ENCODE data around the gene WWOX. TPM values are rescaled to one million over a fixed set of nuclear protein-coding genes. Genes with fewer than 3 reads are reported as not detected.
"Not testable (repeated sequence)": the region's sequence is repeated elsewhere in the genome, so short reads cannot be mapped to it uniquely, and the experiment has no call there.

WWOX gene
- polyA plus RNA-seq, 1 donor (not counting 4 experiments of a cell fraction or from before 2014, with no cell fraction given): 5.1 TPM

DNA sequence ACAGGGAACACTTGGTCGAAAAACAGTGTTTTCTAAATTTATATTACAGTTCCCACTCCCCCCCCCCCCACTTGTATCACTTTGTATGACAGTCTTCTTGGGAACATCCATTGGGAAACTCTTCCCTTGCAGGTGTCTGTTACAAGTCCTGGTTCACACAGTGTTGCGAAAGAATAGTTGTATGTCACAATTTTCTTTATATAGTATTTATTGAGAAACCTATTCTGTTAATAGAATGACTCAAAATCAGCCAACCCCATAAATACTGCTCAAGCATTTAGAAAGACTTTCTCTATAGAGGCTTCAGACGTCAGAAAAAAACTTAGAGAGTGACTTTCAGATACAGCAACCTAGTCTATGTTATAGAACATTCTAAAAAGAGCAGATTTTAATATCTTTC lies 414.4 kb downstream of the WWOX start:
- H3K27ac ChIP-seq (ENCODE audit: control insufficient read depth, insufficient read depth, low read length): no peak overlapping the region
- H3K9me1 ChIP-seq (ENCODE audit: control insufficient read depth, extremely low read depth, insufficient read depth, low read length): no peaks in the 10 kb centered on the region
- no peak overlapping the region for H3K9ac ChIP-seq (ENCODE audit: control insufficient read depth, extremely low read depth, insufficient read depth, low read length)
- H3K27me3 ChIP-seq (ENCODE audit: control insufficient read depth, extremely low read depth, insufficient read depth, low read length): no peaks in the 10 kb centered on the region
- no peaks in the 10 kb centered on the region for H4K20me1 ChIP-seq (ENCODE audit: control insufficient read depth, extremely low read depth, insufficient read depth, low read length)
- no peak for TF ChIP-seq EZH2 (IDR thresholded peaks at IDR 0.05; ENCODE audit: low read length)
- TF ChIP-seq, protein P1, sequence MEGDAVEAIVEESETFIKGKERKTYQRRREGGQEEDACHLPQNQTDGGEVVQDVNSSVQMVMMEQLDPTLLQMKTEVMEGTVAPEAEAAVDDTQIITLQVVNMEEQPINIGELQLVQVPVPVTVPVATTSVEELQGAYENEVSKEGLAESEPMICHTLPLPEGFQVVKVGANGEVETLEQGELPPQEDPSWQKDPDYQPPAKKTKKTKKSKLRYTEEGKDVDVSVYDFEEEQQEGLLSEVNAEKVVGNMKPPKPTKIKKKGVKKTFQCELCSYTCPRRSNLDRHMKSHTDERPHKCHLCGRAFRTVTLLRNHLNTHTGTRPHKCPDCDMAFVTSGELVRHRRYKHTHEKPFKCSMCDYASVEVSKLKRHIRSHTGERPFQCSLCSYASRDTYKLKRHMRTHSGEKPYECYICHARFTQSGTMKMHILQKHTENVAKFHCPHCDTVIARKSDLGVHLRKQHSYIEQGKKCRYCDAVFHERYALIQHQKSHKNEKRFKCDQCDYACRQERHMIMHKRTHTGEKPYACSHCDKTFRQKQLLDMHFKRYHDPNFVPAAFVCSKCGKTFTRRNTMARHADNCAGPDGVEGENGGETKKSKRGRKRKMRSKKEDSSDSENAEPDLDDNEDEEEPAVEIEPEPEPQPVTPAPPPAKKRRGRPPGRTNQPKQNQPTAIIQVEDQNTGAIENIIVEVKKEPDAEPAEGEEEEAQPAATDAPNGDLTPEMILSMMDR (optimal IDR thresholded peaks at IDR 0.05 in 1 of 3, IDR thresholded peaks at IDR 0.05 in 1 of 3, conservative IDR thresholded peaks at IDR 0.05 in 1 of 3; ENCODE audit: extremely low read depth in 1 of 3, insufficient read depth in 2 of 3, low read length in 3 of 3): no peak
- no peaks in the 10 kb centered on the region for H3K4me1 ChIP-seq (ENCODE audit: control insufficient read depth, extremely low read depth, insufficient read depth, low read length)
- dilution Hi-C loops (cut with MboI; ENCODE audit: extremely low pct_ligation_motif_present, low sequenced_read_pairs): no loop called here
- H2AFZ ChIP-seq (ENCODE audit: control insufficient read depth, low read length): no peak overlapping the region
- no peak overlapping the region for H3K4me2 ChIP-seq (ENCODE audit: control insufficient read depth, extremely low read depth, insufficient read depth, low read depth, low read length)
- no peaks in the 10 kb centered on the region for H3K36me3 ChIP-seq (ENCODE audit: control insufficient read depth in 2 of 2, extremely low read depth in 1 of 2, insufficient read depth in 2 of 2, low read length in 2 of 2)
- H3K79me2 ChIP-seq (ENCODE audit: control insufficient read depth, insufficient read depth, low read length): no peaks in the 10 kb centered on the region
- FAIRE-seq: no peak
- H3K9me3 ChIP-seq (ENCODE audit: control insufficient read depth, low read depth, low read length): no peaks in the 10 kb centered on the region
- H3K4me3 ChIP-seq (ENCODE audit: control insufficient read depth in 2 of 3, extremely low read depth in 1 of 3, insufficient read depth in 2 of 3, low read depth in 1 of 3, low read length in 3 of 3): no peak overlapping the region
- DNase-seq (ENCODE audit: low read depth, low spot score): no peak

DNA sequence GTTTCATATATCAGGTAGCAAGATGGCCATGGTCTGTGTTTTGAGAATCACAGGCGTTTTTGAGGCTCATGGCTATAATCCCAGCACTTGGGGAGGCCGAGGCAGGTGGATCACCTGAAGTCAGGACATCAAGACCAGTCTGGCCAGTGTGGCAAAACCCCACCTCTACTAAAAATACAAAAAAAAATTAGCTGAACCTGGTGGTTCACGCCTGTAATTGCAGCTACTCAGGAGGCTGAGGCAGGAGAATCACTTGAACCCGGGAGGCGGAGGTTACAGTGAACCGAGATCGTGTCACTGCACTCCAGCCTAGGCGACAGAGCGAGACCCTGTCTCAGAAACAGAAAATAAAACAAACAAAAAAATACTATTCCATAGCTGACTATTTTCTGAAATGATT lies 415.4 kb downstream of the WWOX start:
- dilution Hi-C loops (cut with MboI; ENCODE audit: extremely low pct_ligation_motif_present, low sequenced_read_pairs); H3K36me3 ChIP-seq (ENCODE audit: control insufficient read depth in 2 of 2, extremely low read depth in 1 of 2, insufficient read depth in 2 of 2, low read length in 2 of 2); H3K4me2 ChIP-seq (ENCODE audit: control insufficient read depth, extremely low read depth, insufficient read depth, low read depth, low read length); H3K9me1 ChIP-seq (ENCODE audit: control insufficient read depth, extremely low read depth, insufficient read depth, low read length); H2AFZ ChIP-seq (ENCODE audit: control insufficient read depth, low read length); H4K20me1 ChIP-seq (ENCODE audit: control insufficient read depth, extremely low read depth, insufficient read depth, low read length); FAIRE-seq; H3K4me3 ChIP-seq (ENCODE audit: control insufficient read depth in 2 of 3, extremely low read depth in 1 of 3, insufficient read depth in 2 of 3, low read depth in 1 of 3, low read length in 3 of 3); H3K27me3 ChIP-seq (ENCODE audit: control insufficient read depth, extremely low read depth, insufficient read depth, low read length); H3K79me2 ChIP-seq (ENCODE audit: control insufficient read depth, insufficient read depth, low read length); H3K9me3 ChIP-seq (ENCODE audit: control insufficient read depth, low read depth, low read length); H3K4me1 ChIP-seq (ENCODE audit: control insufficient read depth, extremely low read depth, insufficient read depth, low read length); H3K27ac ChIP-seq (ENCODE audit: control insufficient read depth, insufficient read depth, low read length); H3K9ac ChIP-seq (ENCODE audit: control insufficient read depth, extremely low read depth, insufficient read depth, low read length); DNase-seq (ENCODE audit: low read depth, low spot score): not testable (repeated sequence)

DNA sequence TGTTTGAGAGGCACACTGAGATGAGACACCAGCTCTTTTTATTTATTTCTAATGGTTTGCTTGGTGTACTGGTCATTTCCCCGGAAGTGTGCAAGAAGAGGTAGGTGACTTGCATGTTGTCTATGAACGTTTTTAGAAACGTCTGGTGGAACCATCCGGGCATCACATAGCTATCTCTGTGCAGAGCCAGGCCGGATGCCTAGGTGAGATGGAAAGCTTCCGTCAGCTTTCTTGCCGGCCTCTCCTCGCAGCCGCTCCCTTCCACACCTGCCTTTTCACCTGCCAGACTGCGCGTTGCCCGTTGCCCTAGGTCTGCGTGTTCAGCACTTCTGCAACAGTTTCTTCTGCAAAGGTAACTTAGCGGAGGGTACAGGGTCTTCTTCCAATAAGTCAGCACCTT lies 416.0 kb downstream of the WWOX start:
- no peak overlapping the region for H3K9ac ChIP-seq (ENCODE audit: control insufficient read depth, extremely low read depth, insufficient read depth, low read length)
- no peaks in the 10 kb centered on the region for H3K9me1 ChIP-seq (ENCODE audit: control insufficient read depth, extremely low read depth, insufficient read depth, low read length)
- no peaks in the 10 kb centered on the region for H3K36me3 ChIP-seq (ENCODE audit: control insufficient read depth in 2 of 2, extremely low read depth in 1 of 2, insufficient read depth in 2 of 2, low read length in 2 of 2)
- H4K20me1 ChIP-seq (ENCODE audit: control insufficient read depth, extremely low read depth, insufficient read depth, low read length): no peaks in the 10 kb centered on the region
- dilution Hi-C loops (cut with MboI; ENCODE audit: extremely low pct_ligation_motif_present, low sequenced_read_pairs): no loop called here
- no peak overlapping the region for H2AFZ ChIP-seq (ENCODE audit: control insufficient read depth, low read length)
- no peak overlapping the region for H3K27ac ChIP-seq (ENCODE audit: control insufficient read depth, insufficient read depth, low read length)
- H3K4me1 ChIP-seq (ENCODE audit: control insufficient read depth, extremely low read depth, insufficient read depth, low read length): no peaks in the 10 kb centered on the region
- no peaks in the 10 kb centered on the region for H3K27me3 ChIP-seq (ENCODE audit: control insufficient read depth, extremely low read depth, insufficient read depth, low read length)
- DNase-seq (ENCODE audit: low read depth, low spot score) (no peak), FAIRE-seq (no peak)
- H3K79me2 ChIP-seq (ENCODE audit: control insufficient read depth, insufficient read depth, low read length): no peaks in the 10 kb centered on the region
- TF ChIP-seq EZH2 (IDR thresholded peaks at IDR 0.05; ENCODE audit: low read length): no peak
- H3K4me3 ChIP-seq (ENCODE audit: control insufficient read depth in 2 of 3, extremely low read depth in 1 of 3, insufficient read depth in 2 of 3, low read depth in 1 of 3, low read length in 3 of 3): no peak overlapping the region
- H3K9me3 ChIP-seq (ENCODE audit: control insufficient read depth, low read depth, low read length): no peaks in the 10 kb centered on the region
- no peak overlapping the region for H3K4me2 ChIP-seq (ENCODE audit: control insufficient read depth, extremely low read depth, insufficient read depth, low read depth, low read length)

Measured in keratinocyte (primary cell).